GF-D8 (cell line): ENCODE measurements around the gene PPM1B.
"Not testable (repeated sequence)": the region's sequence is repeated elsewhere in the genome, so short reads cannot be mapped to it uniquely, and the experiment has no call there.

Experiments
- DNase-seq: peaks from one replicate; lab custom pipeline; 2025; lab: John Stamatoyannopoulos, UW

PPM1B gene

DNA sequence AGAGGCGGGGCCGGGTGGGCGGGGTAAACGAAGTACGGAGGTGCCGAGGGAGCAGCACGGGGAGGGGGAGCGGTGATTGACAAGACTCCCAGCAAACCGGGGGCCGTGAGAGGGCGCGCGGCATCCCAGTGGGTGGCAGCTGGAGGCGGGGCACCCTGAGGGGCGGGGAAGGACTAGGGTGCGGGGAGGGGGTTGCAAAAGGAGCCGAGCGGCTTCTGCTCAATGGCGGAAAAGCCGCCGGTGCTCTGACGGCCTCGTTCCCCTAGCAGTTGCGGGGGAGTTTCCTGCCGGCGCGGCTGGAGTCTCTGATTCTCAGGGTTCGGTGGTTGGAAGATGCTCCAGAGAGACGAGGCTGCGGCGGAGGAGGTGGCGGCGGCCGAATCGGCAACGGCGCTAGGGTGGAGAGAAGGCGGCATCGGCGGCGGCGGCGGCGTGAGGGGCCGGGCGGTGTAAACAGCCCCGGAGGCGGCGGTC is at the start of gene PPM1B:
PPM1B (plus strand) TSS at position 195 of the 474 bp plus-strand sequence. CDS start 32,325 bp downstream, outside the sequence.
- no peak for DNase-seq

DNA sequence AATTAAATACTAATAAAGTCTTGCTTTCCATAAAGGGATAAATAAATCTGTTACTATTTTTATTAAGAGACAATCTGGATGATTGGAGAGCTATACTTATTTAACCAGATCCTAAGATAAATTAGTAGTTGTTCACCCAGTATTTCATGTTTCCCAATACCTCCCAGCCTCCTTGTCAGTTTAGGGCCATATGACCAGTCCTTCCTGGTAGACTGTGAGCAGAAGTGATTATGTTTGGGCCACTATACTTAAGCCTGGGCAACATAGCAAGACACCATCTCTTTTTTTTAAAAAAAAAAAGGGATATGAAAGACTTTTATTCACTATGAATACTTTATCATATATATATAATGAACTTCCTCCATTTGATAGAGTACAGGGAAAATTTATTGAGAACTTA is 48.8 kb upstream of the PPM1B start:
- no peak for DNase-seq

DNA sequence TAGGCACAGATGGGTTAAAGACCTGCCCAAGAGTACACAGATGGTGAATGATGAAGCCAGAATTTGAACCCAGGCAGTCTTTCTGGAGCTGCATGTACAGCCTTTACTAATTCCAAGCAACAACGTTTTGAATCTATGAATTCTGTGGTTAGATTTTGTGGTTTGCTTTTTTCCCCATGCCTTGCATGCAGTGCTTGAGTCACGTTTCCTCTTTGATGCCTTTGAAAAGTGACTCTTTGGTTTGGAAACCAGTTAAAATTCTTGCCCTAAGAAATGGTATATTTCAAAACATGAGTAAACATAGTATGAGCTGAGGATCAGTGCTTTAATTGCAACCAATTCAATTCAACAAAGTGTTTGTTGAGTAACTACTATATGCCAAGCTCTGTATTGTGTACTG is 48.2 kb upstream of the PPM1B start:
- peak; percentile 32 for DNase-seq

DNA sequence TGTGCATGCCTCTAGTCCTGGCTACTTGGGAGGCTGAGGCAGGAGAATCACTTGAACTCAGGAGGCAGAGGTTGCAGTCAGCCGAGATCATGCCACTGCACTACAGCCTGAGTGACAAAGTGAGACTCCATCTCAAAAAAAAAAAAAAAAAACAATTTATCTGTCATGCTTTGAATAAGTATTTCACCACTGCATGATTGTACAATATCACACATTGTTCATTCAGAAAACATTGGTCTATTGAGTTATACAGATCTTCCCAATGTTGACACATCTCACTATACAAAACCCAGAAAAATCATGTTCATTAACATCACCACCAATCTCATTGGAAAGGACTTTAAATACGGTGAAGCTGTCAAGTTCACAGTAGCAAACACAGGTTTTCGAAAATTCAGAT is 46.8 kb upstream of the PPM1B start:
- no peak for DNase-seq

DNA sequence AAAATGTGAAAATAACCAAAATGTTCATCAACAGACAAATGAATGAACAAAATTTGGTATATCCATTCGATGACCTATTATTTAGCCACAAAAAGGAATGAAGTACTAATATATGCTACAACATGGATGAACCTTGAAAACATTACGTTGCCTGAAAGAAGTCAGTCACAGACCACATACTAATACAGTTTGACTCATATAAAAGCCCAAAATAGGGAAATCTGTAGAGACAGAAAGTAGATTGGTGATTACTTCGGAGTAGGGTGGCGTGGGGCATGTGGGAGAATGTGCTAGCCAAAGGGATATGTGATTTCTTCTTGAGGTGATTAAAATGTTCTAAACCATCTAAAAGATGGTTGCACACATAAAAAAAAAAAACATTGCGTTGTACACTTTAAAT is 44.2 kb upstream of the PPM1B start:
- DNase-seq, result no peak

DNA sequence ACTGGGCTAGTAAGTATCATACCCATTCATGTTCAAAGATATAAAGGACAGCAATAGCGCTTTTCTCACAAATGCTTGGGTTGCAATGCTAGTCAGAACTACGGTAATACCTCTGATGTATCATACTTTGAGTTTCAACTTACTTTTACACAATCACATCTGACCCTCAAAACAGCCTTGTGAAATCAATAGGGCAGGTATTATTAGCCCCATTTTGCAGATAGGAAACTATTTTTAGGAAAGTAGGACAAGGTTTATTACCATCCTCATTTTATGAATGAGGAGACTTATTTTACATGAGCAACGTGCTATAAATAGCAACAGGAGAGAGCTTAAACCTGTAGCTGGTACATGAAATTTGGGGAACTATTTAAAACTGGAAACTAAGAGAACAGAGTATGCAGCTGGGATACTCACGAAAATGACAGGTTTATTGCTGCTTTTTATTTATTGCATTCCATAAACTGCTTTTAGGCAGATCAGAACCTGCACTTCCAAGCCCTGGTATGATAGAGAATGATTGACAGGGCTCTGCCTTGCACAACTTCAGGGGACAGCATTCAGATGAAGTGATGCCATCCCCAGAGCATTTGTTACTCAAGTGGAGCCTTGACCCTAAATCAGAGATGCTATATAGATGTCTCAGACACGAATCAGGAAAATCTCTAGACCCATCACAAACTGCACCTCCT is 42.4 kb upstream of the PPM1B start:
- no peak for DNase-seq

DNA sequence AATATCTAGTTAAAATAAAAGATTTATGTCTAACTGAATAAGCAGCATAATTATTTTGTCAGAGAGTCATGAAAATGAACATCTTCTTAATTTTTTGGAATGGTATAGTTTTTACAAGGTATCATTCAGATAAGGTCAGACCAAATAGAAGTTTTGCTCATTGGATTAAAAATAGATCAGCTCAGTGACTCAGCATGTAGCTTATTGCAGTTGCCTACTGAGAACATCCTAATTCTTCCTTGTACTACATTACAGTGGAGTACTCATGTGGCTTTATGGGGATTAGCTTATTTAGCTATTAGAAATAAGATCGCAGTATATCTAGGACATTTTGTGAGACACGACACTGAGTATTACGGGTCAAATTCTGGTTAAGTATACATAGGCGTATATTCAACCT is 38.2 kb upstream of the PPM1B start:
- DNase-seq, result no peak

DNA sequence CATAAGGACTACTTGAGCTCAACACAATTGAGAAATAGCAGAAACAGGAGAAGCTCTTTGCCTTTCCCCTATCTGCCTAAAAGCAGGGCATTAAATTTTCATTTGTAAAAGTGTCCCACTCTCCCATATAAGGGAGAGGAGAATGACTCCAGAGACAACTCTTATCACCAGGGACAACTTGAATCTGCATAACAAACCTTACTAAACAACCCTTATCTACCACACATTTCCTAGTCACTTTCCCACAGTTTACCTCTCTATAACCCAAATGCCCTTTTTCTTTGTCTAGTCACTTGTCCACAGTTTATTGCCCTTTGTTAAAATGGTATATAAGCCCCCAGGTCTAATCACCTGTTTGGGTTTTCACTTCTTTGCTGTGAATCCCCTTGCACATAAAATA is 37.5 kb upstream of the PPM1B start:
- DNase-seq, result no peak

DNA sequence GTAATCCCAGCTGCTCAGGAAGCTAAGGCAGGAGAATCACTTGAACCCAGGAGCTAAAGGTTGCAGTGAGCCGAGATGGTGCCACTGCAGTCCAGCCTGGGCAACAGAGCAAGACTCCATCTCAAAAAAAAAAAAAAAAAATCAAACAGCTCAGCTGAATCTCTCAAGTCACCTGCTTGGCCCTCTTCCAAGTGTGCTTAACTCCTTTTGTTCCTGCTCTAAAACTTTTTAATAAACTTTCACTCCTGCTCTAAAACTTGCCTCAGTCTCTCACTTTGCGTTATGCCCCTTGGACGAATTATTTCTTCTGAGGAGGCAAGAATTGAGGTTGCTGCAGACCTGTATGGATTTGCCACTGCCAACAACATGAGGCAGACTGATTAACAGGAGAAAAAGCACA is 35.1 kb upstream of the PPM1B start:
- not testable (repeated sequence) for DNase-seq

DNA sequence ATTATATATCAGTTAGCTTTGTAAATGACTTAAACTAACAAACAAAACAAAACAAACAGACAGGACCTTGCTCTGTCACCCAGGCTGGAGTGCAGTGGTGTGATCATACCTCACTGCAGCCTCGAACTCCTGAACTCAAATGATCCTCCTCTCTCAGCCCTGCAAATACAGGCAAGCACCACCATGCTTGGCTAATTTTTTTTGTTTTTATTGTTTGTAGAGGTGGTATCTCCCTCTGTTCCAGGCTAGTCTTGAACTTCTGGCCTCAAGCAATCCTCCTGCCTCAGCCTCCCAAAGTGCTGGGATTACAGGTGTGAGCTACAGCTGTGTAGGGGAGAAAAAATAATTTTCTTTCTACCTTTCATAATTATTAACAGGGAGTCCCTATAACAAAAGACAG is 33.8 kb upstream of the PPM1B start:
- DNase-seq, result no peak

DNA sequence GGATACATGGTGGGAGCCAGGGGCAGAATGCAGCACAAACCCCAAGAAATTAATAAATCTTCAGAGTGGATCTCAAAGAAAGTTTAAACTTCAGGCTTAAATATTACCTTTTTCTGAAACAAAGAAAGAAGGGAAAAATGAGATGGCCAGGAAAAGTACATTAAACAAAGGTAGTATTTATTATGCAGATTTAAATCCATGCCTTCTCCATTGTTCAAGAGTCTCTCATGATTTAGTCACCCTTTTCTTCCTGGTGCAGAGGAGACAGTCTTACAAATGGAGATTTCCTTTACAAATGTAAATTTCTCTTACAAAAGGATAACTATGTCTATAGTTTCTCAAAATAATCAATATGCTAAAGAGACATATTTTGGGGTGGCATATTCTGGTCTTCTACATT is 33.4 kb upstream of the PPM1B start:
- DNase-seq, result no peak

DNA sequence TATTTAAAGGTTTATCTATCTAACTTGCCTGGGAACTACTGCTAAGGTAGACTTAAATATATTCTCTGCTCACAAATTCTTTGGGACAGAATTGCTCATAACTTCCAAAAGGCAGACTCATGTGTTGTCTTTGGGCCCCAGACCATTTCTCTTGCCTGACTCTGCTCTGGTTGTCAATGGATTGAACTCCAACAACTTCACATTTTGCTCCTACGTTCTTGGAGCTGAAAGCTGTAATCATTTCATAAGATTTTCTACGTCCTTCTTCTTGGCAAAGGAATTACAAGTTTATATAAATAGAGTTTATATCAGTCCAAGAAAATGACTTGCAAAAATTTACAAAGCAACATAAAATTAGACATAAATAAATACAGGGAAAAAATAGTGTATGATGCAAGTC is 32.9 kb upstream of the PPM1B start:
- no peak for DNase-seq

DNA sequence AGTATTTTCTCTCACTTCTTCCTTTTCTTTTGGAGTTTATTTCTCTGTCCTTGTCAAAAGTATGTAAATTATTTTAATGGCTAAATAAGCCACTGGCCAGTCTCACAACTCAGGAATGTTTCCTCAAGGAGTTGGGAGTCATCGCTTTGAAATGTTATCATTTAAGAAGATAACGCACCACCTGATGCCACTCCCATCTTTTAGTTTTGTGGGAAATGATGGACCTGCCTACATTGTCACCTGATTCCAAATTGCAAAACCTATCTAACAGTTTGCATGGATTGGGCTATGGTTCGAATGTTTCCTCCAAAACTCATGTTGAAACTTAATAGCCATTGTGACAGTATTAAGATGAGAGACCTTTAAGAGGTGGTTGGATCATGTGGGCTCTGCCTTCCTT is 32.4 kb upstream of the PPM1B start:
- no peak for DNase-seq

DNA sequence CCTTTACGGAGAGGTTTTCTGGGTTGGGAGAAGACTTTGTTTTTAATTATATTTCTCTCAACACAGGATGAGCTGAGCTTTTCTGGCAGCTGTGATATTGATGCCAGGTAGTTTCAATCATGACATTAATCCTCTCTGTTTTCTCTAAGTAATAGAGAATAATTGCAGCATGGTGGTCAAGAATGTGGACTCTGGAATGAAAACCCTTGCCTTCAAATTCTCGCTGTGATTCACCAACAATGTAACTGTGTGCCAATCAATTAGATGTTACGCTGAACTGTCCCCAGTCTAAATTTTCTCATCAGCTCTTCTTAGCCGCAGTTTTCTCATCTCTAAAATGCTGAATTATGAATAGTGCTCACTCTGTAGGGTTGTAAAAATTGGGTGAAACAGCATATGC is 31.6 kb upstream of the PPM1B start:
- DNase-seq, result no peak

DNA sequence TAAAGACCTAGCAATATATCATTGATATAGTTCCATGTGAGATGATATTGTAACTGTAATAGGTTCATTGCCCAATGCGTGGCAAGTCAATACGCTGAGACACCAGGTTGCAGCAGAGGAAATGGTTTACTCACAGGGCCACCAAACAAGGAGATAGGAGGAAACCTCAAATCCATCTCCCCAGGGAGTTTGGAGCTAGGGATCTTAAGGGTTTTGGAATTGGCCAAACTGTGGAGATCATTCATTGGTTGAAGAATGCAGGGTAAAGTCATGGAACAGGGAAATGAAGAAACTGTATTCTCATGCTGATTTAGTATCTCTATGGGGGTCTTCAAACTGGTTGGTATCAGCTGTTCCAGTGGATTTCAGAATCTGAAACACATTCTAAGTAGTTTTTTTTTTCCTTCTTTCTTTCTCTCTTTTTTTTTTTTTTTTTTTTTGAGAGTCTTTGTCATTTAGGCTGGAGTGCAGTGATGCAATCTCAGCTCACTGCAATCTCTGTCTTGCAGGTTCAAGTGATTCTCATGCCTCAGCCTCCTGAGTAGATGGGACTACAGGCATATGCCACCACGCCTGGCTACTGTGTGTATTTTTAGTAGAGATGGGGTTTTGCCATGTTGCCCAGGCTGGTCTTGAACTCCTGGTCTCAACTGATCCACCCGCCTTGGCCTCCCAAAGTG is 30.7 kb upstream of the PPM1B start:
- DNase-seq, result no peak

DNA sequence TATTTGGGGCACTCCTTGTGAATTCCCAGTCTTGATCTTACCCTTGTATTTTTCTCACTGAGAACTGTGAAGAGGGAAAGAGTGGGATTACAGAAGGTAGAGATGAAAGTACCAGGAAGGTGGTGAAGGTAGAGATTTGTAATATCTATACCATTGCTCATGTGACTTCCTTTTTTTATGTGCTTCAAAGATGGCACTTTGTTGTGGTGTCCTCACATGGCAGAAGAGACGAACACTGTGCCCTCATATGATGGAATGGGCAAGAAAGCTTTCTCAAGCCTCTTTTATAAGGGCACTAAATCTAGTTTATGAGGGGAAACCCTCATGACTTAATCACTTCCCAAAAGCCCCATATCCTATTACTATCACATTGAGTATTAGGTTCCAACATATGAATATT is 28.9 kb upstream of the PPM1B start:
- DNase-seq, result no peak

DNA sequence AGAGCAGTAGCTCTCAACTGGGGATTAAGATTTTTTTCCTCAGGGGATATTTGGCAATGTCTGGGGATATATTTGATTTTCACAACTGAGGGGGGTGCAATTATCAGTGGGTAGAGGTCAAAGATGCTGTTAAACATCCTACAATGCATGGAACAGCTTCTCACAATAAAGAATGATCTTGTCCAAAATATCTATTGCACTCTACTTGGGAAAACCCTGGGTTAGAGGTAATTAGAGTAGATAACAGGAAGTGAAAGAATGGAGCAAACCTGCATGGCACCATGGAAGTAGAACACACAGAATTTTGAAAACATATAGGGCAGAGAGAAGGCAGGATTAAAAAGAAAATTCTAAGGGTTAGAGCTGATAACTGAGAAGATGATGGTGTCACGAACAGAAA is 26.4 kb upstream of the PPM1B start:
- DNase-seq, result no peak

DNA sequence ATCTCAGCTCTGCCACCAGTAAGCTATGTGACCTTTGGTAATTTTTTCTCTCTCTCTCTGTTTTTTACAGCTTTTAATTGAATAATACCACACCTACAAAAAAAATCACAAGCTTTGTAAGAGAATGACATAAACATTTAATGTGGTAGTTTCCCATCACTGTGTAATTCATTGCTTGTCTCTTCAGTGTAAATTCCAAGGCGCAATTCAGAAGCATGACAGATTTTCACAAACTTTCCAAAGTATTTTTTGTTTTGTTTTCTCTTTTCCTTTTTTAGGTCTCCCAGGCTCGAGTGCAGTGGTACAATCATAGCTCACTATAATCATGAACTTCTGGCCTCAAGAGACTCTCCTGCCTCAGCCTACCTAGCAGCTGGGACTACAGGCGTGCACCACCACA is 25.0 kb upstream of the PPM1B start:
- no peak for DNase-seq

DNA sequence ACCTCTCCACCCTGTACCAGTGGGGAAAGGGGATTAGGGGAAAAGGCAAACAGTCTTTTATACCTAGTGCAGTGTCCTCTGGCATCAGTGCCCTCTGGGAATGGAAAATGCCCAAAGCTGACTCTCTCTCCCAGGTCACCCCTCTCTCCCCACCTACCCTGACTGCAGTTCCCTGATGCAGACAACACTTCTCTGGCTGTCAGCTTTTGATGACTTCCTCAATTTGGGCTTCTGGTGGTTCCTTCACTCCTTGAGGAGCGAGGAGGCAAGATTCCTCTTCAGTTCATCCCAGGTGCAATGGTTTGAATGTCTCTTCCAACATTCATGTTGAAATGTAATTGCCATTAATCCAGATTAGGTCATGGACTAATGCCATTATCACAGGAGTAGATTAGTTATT is 19.7 kb upstream of the PPM1B start:
- no peak for DNase-seq

DNA sequence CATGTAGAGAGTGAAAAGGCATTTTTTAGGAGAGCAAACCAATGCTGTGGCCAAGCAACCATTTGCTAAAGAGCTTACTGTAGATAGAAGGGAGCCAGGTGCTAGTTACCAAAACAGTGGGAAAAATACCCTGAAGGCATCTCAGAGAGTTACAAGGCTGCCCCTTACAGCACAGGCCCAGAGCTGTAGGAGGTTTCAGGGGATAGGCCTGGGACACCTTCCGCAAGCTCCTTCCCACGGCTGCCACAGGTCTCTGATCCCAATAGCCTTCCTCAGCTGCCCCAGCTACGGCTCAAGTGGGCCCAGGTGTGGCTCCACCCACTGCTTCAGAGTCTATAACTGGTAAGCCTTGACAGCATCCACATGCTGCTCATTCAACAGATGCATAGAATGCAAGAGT is 18.2 kb upstream of the PPM1B start:
- no peak for DNase-seq

DNA sequence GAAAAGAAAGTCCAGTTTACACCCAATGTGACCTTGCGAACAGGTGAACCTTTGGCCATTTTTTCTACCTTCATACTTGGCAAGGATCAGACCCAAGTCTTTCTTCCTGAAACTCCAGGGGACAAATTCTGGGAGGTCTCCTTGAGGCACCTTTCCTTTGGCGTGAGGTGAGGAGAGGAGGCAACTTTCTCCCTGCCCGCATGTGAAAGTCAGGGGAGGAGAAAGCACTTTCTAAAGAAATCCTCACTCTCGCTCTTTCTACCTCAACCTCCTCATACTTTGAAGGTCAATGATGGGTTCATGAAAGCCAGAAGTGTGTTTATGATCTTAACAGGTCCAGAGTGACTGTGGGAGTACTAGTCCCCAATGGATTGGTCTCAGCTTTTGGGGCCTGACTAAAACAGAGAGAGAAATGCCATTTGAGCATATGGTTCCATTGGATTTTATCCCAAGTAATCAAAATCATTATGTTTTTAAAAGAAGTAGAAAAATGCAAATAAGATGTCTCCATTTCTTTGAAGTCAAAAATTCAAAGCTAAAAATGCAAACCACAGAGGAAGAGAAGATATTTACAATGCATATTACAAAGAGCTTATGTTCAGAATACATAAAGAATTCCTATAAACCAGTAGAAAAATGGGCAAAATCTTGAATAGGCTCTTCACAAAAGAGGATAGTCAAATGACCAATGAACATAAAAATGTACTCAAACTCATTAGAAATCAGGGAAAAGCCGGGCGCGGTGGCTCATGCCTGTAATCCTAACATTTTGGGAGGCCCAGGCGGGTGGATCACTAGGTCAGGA is 15.6 kb upstream of the PPM1B start:
- DNase-seq, result no peak

DNA sequence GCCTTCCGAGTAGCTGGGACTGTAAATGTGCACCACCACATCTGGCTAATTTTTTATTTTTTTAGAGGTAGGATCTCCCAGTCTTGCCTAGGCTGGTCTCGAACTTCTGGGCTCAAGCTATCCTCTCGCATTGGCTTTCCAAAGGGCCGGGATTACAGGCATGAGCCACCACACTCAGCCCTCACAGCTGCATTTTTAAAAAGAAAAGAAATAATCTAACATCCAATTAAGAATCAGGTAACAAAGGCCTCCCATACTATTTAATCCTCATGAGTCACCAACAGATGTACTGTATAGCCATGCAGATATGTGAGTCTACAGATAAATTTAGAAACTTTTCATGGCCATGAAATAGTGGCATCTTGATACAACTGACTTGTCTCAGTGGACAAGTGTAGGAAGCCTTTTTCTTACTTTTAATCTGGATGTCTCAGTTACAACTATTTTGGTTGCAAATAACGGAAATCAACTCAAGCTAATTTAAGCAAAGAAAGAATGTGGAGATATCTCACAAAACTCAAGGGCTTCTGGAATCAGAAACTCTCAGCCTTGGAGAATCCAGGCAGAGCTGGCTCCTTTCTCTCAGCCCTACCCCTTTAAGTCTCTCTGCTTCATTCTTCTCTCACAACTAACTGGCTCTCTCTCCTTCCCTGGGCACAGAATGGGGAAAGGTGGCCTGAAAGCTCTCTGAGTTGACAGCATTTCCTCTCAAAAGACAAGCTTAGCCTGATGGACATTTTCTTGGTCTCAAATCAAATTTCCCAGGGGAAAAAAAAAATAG is 12.8 kb upstream of the PPM1B start:
- no peak for DNase-seq
